ENCODE measurements around the gene NFATC2.

- TF ChIP-seq RXRA (IDR thresholded peaks at IDR 0.05; ENCODE audit: borderline replicate concordance, low read depth) = no peak
- TF ChIP-seq JUND (IDR thresholded peaks at IDR 0.05) = no peak
- no peak for TF ChIP-seq USF1 (IDR thresholded peaks at IDR 0.05; ENCODE audit: borderline replicate concordance, low read depth)
- no peak for TF ChIP-seq SIN3A (IDR thresholded peaks at IDR 0.05; ENCODE audit: borderline replicate concordance, low read depth, low read length)
Observed at GRCh38 chr20:51460569-51461265, 81.8 kb downstream of the NFATC2 start.
